Amniotic epithelial cell (primary cell): ENCODE results near the gene ASB4.
A peak's percentile ranks its signal among the peaks of the same experiment; 100 is the strongest.

Source experiments
- DNase-seq: peaks from one replicate; pipeline ENCODE4 v3.0.0-alpha.2; 2010; ENCODE audit warnings: low read depth

Gene ASB4

GRCh38 chr7:95526128-95526738 is 40.5 kb downstream of the ASB4 start:
- no peak for DNase-seq

GRCh38 chr7:95527033-95527775 is 41.5 kb downstream of the ASB4 start:
- DNase-seq, result peak; percentile 32

GRCh38 chr7:95527776-95528250 is 42.1 kb downstream of the ASB4 start:
- no peak for DNase-seq

GRCh38 chr7:95529701-95530100 is 44.0 kb downstream of the ASB4 start:
- DNase-seq, result no peak

GRCh38 chr7:95530881-95531280 is 45.1 kb downstream of the ASB4 start:
- DNase-seq, result no peak

GRCh38 chr7:95531605-95532219 is 46.0 kb downstream of the ASB4 start:
- peak; percentile 5 for DNase-seq

GRCh38 chr7:95534796-95535195 is 49.1 kb downstream of the ASB4 start:
- no peak for DNase-seq

GRCh38 chr7:95535662-95536061 is 49.9 kb downstream of the ASB4 start:
- DNase-seq, result no peak

GRCh38 chr7:95536656-95537311 is 51.0 kb downstream of the ASB4 start:
- DNase-seq, result no peak

GRCh38 chr7:95537468-95537867 is 51.7 kb downstream of the ASB4 start:
- no peak for DNase-seq

GRCh38 chr7:95539426-95539825 is 53.7 kb downstream of the ASB4 start:
- no peak for DNase-seq

GRCh38 chr7:95540366-95540765 is 54.6 kb downstream of the ASB4 start:
- DNase-seq, result no peak

- DNase-seq, result no peak
These were observed 57.6 kb downstream of the ASB4 start for GRCh38 chr7:95543312-95543711.

- DNase-seq, result no peak
These were observed 58.4 kb downstream of the ASB4 start for GRCh38 chr7:95544171-95544570.

- peak; percentile 70 for DNase-seq
These were observed 59.4 kb downstream of the ASB4 start for GRCh38 chr7:95545007-95545615.

- DNase-seq, result no peak
These were observed 59.9 kb downstream of the ASB4 start for GRCh38 chr7:95545673-95546072.

GRCh38 chr7:95546647-95547046 is 60.9 kb downstream of the ASB4 start:
- no peak for DNase-seq

- DNase-seq, result no peak
These were observed 61.9 kb downstream of the ASB4 start for GRCh38 chr7:95547361-95548348.

GRCh38 chr7:95549818-95550529 is 64.2 kb downstream of the ASB4 start:
- DNase-seq, result peak; percentile 96

- DNase-seq, result no peak
These were observed 64.8 kb downstream of the ASB4 start for GRCh38 chr7:95550546-95550945.
